Left ventricle myocardium inferior (tissue), 1 donor: ENCODE data around the gene RSKR. TPM values are rescaled to one million over a fixed set of nuclear protein-coding genes. Genes with fewer than 3 reads are reported as not detected.
"Not testable (repeated sequence)": the region's sequence is repeated elsewhere in the genome, so short reads cannot be mapped to it uniquely, and the experiment has no call there.

Source experiments
- DNase-seq: peaks from one replicate; pipeline ENCODE4 v3.0.0-alpha.2; 2020
- H3K27ac ChIP-seq: fragments of 200-600 bp; replicated peaks from 2 replicates; pipeline ENCODE4 v1.8.0; 2021
- H3K27me3 ChIP-seq: fragments of 200-600 bp; 2 replicates; pipeline ENCODE4 v1.8.0; 2021; ENCODE audit warnings: low read depth
- H3K36me3 ChIP-seq: fragments of 200-600 bp; 2 replicates; pipeline ENCODE4 v1.8.0; 2021
- H3K4me1 ChIP-seq: fragments of 200-600 bp; 2 replicates; pipeline ENCODE4 v1.8.0; 2021
- H3K4me3 ChIP-seq: fragments of 200-600 bp; 2 replicates; pipeline ENCODE4 v1.8.0; 2021; ENCODE audit warnings: mild to moderate bottlenecking, moderate library complexity
- H3K9me3 ChIP-seq: fragments of 200-600 bp; replicated peaks from 2 replicates; pipeline ENCODE4 v1.8.0; 2021
- intact Hi-C: fragments of 100-400 bp; cut with micrococcal nuclease; formaldehyde crosslinking; loops from one replicate; pipeline ENCODE4 v1.11.0; 2022
- long read RNA-seq: library from polyadenylated mRNA; unstranded; transcript quantifications from one replicate; pipeline ENCODE4 v2.0.0, GENCODE V29; 2021
- total RNA-seq: library from RNA; stranded (reverse); fragmentation: NEBNext Ultra II Directional; extraction: Animal tissue kit (Norgen Biotek cat#: 25700); gene quantifications from one replicate; pipeline ENCODE4 v1.2.1, GENCODE V29; 2021
- TF ChIP-seq, protein P1 (sequence below): fragments of 200-600 bp; IDR thresholded peaks from 2 replicates; pipeline ENCODE4 v1.8.0; 2021; ENCODE audit warnings: antibody characterized with exemption, mild to moderate bottlenecking, borderline replicate concordance
- donor health status: DM: no; HTN: yes; CAD: no; lungs with severe emphysema.

Gene RSKR, protein sequence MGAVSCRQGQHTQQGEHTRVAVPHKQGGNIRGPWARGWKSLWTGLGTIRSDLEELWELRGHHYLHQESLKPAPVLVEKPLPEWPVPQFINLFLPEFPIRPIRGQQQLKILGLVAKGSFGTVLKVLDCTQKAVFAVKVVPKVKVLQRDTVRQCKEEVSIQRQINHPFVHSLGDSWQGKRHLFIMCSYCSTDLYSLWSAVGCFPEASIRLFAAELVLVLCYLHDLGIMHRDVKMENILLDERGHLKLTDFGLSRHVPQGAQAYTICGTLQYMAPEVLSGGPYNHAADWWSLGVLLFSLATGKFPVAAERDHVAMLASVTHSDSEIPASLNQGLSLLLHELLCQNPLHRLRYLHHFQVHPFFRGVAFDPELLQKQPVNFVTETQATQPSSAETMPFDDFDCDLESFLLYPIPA
- 6.7 TPM for total RNA-seq
- long read RNA-seq = 0 reads

DNA sequence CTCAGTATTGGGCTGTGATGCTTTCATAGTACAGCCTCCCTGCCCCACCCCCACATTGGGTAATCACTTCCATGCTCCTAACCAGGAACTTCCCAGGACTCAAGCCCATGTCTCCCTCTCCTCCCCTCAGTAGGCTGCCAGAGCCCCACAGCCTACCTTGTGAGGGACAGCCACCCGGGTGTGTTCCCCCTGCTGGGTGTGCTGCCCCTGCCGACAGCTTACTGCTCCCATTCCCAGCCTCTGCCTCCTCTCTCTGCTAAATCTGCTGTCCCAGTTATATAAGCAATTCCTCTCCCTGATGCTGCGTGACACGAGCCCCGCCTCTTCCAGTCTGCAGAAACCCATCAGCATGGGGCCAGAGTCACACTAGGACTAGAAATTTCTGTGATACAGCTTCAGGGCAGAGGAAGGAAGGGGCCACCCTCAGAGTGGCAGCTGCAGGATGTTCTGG is at the start of gene RSKR:
Gene RSKR (minus strand): TSS at position 255 of the 451 bp plus-strand sequence. CDS start 24 bp downstream, at position 231.
- Histone ChIP-seq H3K4me3 (no peak within 1 kb of the TSS), H3K27ac (no peak within 1 kb of the TSS), H3K27me3 (no peaks in the 10 kb centered on the region), H3K4me1 (no peaks in the 10 kb centered on the region), H3K9me3 (no peaks in the 10 kb centered on the region), H3K36me3 (peaks cover 56% of the 10 kb centered on the region)
- DNase-seq = no peak
- TF ChIP-seq, protein P1, sequence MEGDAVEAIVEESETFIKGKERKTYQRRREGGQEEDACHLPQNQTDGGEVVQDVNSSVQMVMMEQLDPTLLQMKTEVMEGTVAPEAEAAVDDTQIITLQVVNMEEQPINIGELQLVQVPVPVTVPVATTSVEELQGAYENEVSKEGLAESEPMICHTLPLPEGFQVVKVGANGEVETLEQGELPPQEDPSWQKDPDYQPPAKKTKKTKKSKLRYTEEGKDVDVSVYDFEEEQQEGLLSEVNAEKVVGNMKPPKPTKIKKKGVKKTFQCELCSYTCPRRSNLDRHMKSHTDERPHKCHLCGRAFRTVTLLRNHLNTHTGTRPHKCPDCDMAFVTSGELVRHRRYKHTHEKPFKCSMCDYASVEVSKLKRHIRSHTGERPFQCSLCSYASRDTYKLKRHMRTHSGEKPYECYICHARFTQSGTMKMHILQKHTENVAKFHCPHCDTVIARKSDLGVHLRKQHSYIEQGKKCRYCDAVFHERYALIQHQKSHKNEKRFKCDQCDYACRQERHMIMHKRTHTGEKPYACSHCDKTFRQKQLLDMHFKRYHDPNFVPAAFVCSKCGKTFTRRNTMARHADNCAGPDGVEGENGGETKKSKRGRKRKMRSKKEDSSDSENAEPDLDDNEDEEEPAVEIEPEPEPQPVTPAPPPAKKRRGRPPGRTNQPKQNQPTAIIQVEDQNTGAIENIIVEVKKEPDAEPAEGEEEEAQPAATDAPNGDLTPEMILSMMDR = no peak
- intact Hi-C loops = loop anchor here (5.0 kb wide), 1 partner anchor 117 kb away; no protein-coding TSS in a partner anchor

DNA sequence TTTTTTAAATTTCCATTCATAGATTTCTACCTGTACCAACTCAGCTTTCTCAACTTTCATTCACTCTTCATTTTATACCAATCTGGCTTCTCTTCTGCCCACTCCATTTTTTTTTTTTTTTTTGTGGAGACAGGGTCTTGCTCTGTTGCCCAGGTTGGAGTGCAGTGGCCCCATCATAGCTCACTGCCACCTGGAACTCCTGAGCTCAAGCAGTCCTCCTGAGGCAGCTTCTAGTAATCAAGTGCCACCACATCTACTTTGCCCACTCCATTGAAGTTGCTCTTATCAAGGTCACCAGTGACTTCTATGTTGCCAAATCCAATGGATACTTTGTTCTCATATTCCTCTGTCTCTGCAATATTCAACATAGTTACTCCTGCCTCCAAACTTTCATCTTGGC is 49.7 kb upstream of the RSKR start:
- Histone ChIP-seq H3K4me1 (peaks cover 75% of the 10 kb centered on the region), H3K27me3 (no peaks in the 10 kb centered on the region), H3K9me3 (no peaks in the 10 kb centered on the region), H3K36me3 (peaks cover 20% of the 10 kb centered on the region), H3K4me3 (peak overlapping the region; percentile 81), H3K27ac (no peak overlapping the region)
- DNase-seq = no peak
- intact Hi-C loops = no loop called here
- TF ChIP-seq, protein P1 = no peak

DNA sequence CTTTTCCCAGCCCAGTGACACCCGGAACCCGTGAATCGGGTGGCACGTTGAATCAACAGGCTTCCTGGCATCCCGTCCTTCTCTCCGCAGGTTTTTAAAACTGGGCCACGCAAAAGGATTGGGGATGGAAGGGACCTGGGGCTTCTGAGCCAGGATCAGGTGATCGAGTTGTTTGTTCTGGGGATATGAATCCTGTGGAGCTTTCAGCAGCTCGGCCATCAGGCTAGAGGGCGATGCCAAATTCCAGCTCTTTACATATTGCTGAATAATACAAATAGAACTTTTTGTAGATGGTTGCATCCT is 48.5 kb upstream of the RSKR start:
- DNase-seq = no peak
- peak overlapping the region; percentile 81 for H3K4me3 ChIP-seq
- peaks cover 22% of the 10 kb centered on the region for H3K36me3 ChIP-seq
- H3K27ac ChIP-seq = peak overlapping the region; percentile 96
- H3K27me3 ChIP-seq = no peaks in the 10 kb centered on the region
- H3K4me1 ChIP-seq = peaks cover 67% of the 10 kb centered on the region
- intact Hi-C loops = no loop called here
- no peaks in the 10 kb centered on the region for H3K9me3 ChIP-seq
- TF ChIP-seq, protein P1 = no peak

DNA sequence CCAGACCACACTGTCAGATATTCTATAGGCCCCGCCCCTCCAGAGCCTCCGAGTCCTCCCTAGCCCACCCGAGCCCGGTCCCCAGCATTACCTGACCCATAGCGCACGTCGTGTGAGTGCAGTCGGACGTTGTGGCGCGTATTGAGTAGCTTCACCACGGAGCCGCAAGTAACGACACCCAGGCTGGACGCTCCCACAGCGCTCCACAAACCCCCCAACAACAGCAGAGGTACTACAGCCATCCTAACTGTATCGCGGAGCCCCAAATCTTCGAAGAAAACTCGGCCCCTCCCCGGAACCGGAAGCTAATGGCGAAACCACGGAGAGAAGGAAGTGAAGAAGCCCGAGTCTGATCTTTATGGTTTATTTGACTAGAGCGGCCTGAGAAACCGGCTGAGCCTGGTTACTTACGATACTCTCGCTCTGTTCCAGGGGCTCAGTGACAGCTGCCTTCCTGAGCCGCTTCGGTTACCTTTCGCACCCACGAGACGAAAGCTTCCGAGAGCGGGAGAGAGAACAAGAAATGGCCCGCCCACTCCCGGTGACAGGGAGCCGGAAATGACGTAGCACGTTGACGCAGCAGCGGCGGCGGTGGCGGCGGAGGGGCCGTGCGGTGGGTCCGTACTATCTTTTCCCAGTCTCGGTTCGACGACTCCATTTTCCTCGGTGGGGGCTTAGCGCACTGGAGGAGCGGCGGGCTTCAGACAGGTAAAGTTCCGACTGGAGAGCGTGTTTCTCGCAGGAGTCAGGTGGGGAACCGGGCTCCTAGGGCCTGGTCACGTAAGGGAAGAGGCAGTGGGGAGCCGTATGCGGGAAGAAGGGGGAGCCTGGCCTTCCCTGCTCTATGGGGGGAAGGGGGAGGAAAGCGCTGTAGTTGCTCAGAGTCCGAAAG is 47.9 kb upstream of the RSKR start, which contains the start of the genes SDF2 and SUPT6H:
Gene SDF2 (minus strand): TSS at position 272 of the 892 bp plus-strand sequence. CDS start 30 bp downstream, at position 242.
Gene SUPT6H (plus strand): TSS at position 571 of the 892 bp plus-strand sequence. CDS start 11,197 bp downstream, outside the sequence.
- peaks cover 66% of the 10 kb centered on the region for H3K4me1 ChIP-seq
- peak within 1 kb of the TSS; percentile 81 for H3K4me3 ChIP-seq
- peak; percentile 91 for DNase-seq
- intact Hi-C loops = no loop called here
- H3K27ac ChIP-seq = peak within 1 kb of the TSS; percentile 96
- H3K27me3 ChIP-seq = no peaks in the 10 kb centered on the region
- peaks cover 27% of the 10 kb centered on the region for H3K36me3 ChIP-seq
- no peaks in the 10 kb centered on the region for H3K9me3 ChIP-seq
- TF ChIP-seq, protein P1 = no peak

DNA sequence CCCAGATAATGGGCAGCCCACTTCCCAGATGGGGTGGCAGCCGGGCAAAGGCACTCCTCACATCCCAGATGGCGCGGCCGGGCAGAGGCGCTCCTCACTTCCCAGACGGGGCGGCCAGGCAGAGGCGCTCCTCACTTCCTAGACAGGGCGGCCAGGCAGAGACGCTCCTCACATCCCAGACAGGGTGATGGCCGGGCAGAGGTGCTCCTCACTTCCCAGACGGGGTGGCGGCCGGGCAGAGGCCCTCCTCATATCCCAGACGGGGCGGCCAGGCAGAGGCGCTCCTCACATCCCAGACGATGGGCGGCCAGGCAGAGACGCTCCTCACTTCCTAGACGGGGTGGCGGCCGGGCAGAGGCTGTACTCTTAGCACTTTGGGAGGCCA is 45.5 kb upstream of the RSKR start:
- H3K27me3 ChIP-seq, DNase-seq, intact Hi-C loops, H3K27ac ChIP-seq, H3K9me3 ChIP-seq, H3K4me3 ChIP-seq: not testable (repeated sequence)
- Histone ChIP-seq H3K4me1 (peaks cover 49% of the 10 kb centered on the region), H3K36me3 (peaks cover 27% of the 10 kb centered on the region)

DNA sequence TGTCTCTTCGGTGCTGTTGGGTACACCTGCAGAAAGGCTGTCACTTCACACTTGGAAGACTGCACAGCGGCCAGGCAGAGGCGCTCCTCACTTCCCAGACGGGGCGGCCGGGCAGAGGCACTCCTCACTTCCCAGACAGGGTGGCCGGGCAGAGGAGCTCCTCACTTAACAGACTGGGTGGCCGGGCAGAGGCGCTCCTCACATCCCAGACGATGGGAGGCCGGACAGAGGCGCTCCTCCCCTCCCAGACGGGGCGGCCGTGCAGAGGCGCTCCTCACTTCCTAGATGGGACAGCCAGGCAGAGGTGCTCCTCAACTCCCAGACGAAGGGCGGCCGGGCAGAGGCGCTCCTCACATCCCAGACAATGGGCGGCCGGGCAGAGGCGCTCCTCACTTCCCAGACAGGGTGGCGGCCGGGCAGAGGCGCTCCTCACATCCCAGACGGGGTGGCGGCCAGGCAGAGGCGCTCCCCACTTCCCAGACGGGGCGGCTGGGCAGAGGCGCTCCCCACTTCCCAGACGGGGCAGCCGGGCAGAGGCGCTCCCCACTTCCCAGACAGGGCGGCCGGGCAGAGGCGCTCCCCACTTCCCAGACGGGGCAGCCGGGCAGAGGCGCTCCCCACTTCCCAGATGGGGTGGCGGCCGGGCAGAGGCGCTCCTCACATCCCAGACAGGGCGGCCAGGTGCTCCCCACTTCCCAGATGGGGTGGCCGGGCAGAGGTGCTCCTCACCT is 44.9 kb upstream of the RSKR start:
- H3K27ac ChIP-seq, H3K27me3 ChIP-seq, H3K4me3 ChIP-seq, H3K9me3 ChIP-seq, intact Hi-C loops, DNase-seq: not testable (repeated sequence)
- H3K36me3 ChIP-seq = peaks cover 27% of the 10 kb centered on the region
- H3K4me1 ChIP-seq = peaks cover 44% of the 10 kb centered on the region

DNA sequence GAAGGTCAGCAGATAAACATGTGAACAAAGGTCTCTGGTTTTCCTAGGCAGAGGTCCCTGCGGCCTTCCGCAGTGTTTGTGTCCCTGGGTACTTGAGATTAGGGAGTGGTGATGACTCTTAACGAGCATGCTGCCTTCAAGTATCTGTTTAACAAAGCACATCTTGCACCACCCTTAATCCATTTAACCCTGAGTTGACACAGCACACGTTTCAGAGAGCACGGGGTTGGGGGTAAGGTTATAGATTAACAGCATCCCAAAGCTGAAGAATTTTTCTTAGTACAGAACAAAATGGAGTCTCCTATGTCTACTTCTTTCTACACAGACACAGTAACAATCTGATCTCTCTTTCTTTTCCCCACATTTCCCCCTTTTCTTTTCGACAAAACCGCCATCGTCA is 44.4 kb upstream of the RSKR start:
- H3K4me3 ChIP-seq, intact Hi-C loops, H3K27me3 ChIP-seq, H3K27ac ChIP-seq, H3K9me3 ChIP-seq, DNase-seq: not testable (repeated sequence)
- H3K36me3 ChIP-seq = peaks cover 27% of the 10 kb centered on the region
- peaks cover 38% of the 10 kb centered on the region for H3K4me1 ChIP-seq
